Ishikawa (cell line): ENCODE measurements around the gene NBPF3.

Source experiments
- EGR1 ChIP-seq: IDR thresholded peaks from 2 replicates; pipeline ENCODE4 v1.6.1; 2012
- EP300 ChIP-seq: IDR thresholded peaks from 2 replicates; pipeline ENCODE4 v1.6.1; 2012; ENCODE audit warnings: borderline replicate concordance
- RAD21 ChIP-seq: IDR thresholded peaks from 2 replicates; pipeline ENCODE4 v1.6.1; 2012; ENCODE audit warnings: low read depth
- REST ChIP-seq: IDR thresholded peaks from 2 replicates; pipeline ENCODE4 v1.6.1; 2012; ENCODE audit warnings: low read depth, mild to moderate bottlenecking
- YY1 ChIP-seq: IDR thresholded peaks from 2 replicates; pipeline ENCODE4 v1.6.1; 2012; ENCODE audit warnings: low read depth
- TF ChIP-seq, protein P1 (sequence below): IDR thresholded peaks from 2 replicates; pipeline ENCODE4 v1.6.1; 2012

GRCh38 chr1:21524220-21524619, 84.3 kb downstream of the NBPF3 start:
- TF ChIP-seq YY1 (no peak), EP300 (no peak), RAD21 (no peak), EGR1 (no peak), REST (no peak)
- TF ChIP-seq, protein P1, sequence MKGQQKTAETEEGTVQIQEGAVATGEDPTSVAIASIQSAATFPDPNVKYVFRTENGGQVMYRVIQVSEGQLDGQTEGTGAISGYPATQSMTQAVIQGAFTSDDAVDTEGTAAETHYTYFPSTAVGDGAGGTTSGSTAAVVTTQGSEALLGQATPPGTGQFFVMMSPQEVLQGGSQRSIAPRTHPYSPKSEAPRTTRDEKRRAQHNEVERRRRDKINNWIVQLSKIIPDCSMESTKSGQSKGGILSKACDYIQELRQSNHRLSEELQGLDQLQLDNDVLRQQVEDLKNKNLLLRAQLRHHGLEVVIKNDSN: no peak
